Cardiac fibroblast (primary cell): ENCODE measurements around the gene RCVRN.
A peak's percentile ranks its signal among the peaks of the same experiment; 100 is the strongest.

ENCODE experiments used
- DNase-seq, 2 donors: peaks; one replicate each; pipeline versions ENCODE4 v3.0.0 to v3.0.0-alpha.2; 2010; ENCODE audit warnings: low read depth in 2 of 2
- H3K4me3 ChIP-seq, 2 donors: replicated peaks in 1 of 2; 1 replicate in 1 of 2; 2 replicates in 1 of 2; pipeline ENCODE4 v1.5.1; 2011; ENCODE audit warnings: low read depth in 2 of 2, low read length in 2 of 2, mild to moderate bottlenecking in 2 of 2, moderate library complexity in 1 of 2
- CTCF ChIP-seq: IDR thresholded peaks from one replicate; pipeline ENCODE4 v1.5.1; 2011; ENCODE audit warnings: low read depth, mild to moderate bottlenecking, low read length, inconsistent platforms

The RCVRN gene

GRCh38 chr17:9883451-9883850, 21.6 kb downstream of the RCVRN start:
- H3K4me3 ChIP-seq = no peak overlapping the region
- TF ChIP-seq CTCF = no peak
- DNase-seq = no peak

GRCh38 chr17:9880582-9880999, 24.5 kb downstream of the RCVRN start:
- H3K4me3 ChIP-seq = no peak overlapping the region
- peak in 1 of 2 donors; percentile 56 for DNase-seq
- TF ChIP-seq CTCF = no peak

- TF ChIP-seq CTCF = no peak
- no peak for DNase-seq
- H3K4me3 ChIP-seq = no peak overlapping the region
These were observed 26.1 kb downstream of the RCVRN start for GRCh38 chr17:9878786-9879525.

- DNase-seq = no peak
- TF ChIP-seq CTCF = no peak
These were observed 26.7 kb downstream of the RCVRN start for GRCh38 chr17:9878356-9878755.

GRCh38 chr17:9875441-9875840, 29.6 kb downstream of the RCVRN start:
- no peak overlapping the region for H3K4me3 ChIP-seq
- peak in 1 of 2 donors; percentile 78 for DNase-seq
- TF ChIP-seq CTCF = no peak

More at GRCh38 chr17:9878356-9878755, 26.7 kb downstream of the RCVRN start:
- no peak overlapping the region for H3K4me3 ChIP-seq

GRCh38 chr17:9874722-9875121, 30.3 kb downstream of the RCVRN start:
- H3K4me3 ChIP-seq = no peak overlapping the region

More at GRCh38 chr17:9874722-9875121, 30.3 kb downstream of the RCVRN start:
- DNase-seq = no peak
- TF ChIP-seq CTCF = no peak
